Activated CD4-positive, alpha-beta T cell treated with anti-CD3 and anti-CD28 coated beads, Interleukin-2, amount 50 U/mL, for 24 hours (primary cell): ENCODE data around the gene FGF18.
A peak's percentile ranks its signal among the peaks of the same experiment; 100 is the strongest.

Experiments
- DNase-seq, 2 donors: peaks; one replicate each; pipeline ENCODE4 v3.0.0-alpha.2; 2020; ENCODE audit warnings: low read depth in 1 of 2, low spot score in 1 of 2

Gene FGF18

DNA sequence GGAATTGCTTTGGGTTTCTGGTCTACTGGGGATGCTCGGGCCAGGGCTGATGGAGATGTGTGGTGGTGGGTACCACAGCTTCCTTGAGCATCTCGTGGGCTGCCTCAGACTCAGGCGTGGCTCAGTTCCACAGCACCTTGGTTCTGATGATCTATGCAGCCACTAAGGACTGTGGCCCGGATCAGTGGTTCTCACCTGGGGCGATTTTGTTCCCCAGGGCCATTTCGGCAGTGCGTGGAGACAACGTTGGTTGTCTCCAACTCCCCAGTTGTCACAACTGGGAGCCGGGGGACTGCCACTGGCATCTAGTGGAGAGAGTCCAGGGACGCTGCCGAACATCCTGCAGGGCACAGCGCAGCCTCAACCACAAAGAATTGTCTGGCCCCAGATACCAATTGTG, 47.7 kb downstream of the FGF18 start:
- DNase-seq: no peak

DNA sequence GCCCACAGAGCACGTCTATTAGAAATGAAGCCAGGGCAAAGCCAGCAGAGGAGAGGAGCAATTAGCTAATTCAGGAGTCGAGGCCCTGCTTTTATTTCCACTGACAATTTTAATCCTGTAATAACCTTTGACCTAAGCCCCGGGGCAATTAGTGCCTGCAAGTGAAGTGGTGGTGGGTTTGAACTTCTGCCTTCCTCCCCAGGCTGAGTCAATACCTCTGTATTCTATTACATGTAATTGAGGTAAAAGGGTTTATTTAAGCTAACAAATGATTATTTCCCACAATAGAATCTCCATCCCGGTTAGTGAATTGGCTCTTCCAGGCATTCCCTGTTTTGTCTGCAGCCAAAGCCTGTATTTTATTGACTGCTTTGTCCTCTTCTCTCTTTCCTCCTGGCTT, 49.9 kb downstream of the FGF18 start:
- no peak for DNase-seq

DNA sequence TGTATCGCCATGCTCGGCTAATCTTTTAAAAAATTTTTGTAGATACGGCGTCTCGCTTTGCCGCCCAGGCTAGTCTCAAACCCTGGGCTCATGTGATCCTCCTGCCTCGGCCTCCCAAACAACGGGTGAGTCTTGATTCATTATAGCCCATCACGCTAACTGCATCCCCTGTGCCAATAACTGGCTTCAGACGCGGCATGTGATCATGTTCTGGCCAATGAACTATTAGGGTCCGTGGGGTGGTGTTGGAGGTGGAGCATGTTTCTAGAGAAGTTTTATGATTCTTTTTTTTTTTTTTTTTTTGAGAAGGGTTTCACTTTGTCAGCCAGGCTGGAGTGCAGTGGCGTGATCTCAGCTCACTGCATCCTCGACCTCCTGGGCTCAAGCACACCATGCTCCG, 51.0 kb downstream of the FGF18 start:
- no peak for DNase-seq

DNA sequence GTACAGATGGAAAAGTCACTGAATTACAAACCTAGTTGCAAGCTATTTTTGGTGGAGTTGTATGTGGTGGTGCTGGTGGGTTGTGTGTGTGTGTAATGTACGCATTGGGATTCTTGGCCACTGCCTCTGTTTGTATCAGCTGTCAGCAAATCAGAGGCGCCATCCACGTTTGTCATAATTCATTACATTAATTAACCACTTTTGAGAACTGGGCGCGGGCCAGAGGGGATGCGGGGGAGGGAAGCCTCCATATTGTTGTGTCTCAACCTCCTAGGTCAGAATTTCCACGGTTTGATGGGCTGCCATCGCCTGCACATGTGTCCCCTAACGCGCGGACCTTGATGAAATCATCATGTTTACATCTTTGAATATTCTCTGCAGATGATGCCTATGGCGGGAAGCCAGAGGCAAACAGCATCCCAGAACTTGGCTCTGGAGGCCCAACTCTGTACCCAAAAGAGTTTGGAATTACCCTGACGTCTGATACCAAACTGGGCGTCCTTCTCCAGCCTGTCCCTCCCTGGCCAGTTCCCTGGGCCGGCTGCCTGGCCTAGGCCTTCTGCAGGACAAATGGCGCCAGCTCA, 54.9 kb downstream of the FGF18 start:
- no peak for DNase-seq

DNA sequence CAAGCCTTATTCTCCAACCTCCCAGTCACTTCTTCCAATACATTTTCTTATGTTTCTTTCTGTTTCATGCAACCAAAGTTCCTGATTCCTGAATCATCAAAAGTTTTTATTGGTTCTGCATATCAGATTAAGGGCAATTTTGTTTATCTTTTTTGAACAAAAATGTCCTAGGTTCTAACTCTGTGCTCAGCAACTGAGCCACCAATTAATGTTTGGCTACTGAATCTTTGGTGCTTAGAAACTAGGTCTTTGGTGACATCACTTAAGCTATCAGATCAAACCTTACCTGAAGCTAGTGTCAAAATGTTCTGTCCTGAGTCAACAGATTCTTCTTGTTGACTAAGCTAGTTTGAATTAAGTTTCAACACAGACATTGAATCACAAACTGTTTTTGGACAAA, 56.1 kb downstream of the FGF18 start:
- DNase-seq: no peak

DNA sequence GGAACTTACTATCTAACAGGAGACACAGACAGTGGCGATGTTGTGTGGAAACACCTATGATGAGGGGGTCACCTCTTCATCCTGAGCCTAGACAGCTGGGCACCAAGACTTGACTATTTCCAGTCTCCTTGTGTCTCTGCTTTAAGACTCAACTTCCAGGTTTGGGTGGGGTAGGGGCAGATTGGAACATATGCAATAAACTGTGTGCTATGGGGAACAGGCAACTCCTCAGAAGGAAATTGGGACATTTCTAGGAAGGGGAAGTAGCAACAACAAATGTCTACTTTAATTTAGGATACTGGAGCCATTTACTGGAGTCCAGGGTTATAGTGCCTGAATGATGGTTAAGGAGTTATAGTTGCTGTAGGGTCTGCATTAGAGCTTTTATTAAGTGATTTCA, 57.3 kb downstream of the FGF18 start:
- no peak for DNase-seq

DNA sequence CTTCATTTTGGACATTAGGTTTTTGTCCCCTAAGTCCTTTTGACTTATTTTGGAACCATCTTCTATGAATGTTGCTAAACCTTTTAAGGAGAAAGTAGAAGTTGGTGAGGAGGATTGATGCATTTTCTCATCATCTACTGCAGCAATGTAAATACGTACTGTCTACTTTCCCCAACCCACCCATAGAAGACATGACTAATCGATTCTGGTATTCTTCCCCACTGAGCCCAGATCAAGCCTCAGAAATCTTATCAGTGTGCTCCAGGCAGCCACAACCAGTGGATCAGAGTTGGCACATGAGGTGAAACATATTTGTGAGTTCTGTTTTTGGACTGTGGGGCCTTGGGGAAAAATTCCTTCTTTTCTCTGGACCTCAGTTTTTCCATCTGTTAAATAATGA, 57.7 kb downstream of the FGF18 start:
- DNase-seq: no peak

DNA sequence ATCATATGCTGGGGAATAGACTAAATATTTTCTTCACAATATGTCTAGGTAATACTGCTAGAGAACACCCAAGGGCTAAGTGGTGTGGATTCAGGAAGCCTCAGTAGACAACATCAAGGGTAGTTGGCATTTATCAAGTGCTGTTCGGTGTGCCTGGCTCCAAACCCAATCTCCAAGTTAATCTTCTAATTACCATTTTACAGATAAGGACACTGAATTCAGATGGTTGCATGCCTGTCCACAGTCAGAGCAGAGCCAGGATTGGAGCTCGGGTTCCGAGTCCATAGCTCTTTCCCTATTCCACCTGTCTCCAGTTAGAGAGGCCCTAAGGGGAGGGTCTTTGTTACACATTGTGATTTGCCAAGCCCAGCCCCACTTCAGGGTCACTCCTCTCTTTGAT, 58.2 kb downstream of the FGF18 start:
- DNase-seq: no peak

DNA sequence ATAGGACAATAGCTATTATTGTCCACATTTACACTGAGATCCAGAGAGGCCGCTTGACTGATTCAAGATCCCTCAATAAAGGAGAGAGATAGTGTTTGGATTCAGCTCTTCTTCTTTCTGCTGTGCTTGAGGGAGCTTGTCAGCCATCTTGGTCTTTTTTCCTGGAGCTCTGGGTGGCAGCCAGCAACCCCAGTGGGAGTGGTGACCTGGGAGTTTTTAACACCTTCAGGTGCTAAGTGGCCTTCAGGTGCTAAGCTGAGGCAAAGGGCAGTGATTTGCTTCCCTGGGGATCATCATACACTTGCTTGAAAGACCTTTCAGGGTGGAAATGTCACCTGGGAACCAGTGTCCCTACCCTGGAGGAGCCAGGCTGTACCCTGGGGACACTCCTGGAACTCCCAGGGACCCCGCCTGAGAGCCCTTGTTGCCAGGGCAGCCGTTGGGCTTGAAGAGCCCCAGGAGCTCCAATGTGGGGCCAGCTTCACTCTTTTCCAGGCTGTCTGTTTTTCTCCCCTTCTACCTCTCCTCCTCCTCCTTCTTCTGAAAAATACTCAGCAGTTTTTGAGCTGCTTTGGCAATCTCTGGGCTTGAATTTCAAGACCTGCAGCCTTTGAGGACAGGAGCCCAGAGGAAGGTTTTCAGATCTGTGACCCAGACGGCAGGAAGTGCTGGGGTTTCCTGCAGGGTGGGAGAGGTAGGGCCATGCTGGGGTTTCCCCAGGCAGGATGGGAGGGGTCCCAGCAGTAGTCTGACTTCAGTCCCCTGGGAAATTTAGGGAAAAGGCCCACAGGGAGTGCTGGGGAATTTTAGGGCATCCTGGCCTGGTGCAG, 59.7 kb downstream of the FGF18 start:
- DNase-seq: no peak

DNA sequence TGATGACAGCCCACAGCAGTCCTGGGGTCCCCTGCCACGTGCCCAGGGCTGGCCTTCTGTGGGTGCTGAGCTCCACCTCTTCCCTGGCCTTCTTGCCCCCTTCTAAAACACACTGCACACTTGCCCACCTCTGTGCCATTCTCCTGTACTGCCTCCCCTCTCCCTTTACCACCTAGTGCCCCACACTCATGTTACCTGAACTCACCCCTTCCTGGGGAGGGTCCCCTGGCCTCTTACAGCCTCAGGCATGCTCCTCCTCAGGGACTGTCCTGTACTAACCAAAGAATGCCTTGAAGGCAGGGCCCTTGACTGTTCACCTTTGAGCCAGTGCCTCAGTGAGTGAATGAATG, 60.3 kb downstream of the FGF18 start:
- no peak for DNase-seq

DNA sequence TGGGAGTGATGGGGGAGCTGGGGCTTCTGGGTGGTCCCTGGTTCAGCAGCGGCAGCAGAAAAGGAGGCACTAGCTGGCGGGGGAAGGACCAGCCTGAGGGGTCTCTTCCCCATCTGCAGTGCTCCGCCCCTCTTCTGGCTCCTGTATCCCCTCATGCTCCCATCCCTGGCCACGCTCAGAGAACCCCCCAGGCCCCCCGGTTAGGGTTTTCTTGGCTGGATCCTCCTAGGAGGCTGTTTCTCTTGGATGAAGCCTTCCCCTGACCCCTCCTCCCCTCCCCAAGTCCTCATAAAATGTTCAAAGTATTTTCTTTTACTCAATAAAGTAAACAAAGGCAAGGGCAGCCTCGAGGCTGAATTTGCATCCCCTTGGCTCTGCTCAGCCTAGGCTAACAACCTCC, 60.8 kb downstream of the FGF18 start:
- no peak for DNase-seq

DNA sequence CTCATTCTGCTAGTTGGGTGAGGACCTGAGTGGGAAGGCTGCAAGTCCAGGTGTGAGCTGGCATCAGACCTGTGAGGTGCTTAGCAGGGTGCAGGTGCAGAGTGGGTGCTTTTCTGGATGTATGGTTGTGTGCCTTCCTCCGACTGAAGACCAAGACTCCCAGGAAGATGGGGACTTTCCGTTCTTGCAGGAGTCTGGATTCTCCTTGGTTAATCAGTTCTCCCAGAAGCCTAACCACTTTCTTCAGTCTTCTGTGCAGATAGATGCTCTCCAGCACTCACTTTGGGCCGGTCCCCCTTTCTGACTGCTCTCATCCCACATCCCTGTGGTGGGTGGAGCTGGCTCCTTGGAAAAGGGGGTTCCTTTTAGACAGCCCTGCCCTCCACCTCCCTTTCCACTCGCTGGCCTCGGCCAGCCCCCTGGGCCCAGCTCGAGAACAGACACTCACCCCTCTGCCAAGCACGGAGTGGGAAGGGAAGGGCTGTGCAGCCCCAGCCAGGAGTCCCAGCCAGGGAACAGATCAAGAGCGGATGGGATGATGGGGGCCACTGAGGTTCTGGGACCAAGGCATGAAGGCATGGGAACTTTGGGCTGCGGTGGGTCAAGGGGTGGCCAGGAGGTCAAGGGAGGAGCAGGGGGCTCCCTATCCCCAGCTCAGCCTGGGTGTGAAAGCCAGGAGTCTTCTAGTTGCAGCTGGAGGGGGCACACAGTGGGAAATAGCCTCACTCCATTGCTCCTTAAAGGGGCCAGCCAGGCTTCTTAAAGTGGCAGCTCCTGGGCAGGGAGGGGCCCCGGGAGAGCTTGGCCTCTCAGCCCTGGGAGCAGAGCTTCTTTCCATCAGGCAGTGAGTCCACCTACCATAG, 62.4 kb downstream of the FGF18 start:
- DNase-seq: no peak

DNA sequence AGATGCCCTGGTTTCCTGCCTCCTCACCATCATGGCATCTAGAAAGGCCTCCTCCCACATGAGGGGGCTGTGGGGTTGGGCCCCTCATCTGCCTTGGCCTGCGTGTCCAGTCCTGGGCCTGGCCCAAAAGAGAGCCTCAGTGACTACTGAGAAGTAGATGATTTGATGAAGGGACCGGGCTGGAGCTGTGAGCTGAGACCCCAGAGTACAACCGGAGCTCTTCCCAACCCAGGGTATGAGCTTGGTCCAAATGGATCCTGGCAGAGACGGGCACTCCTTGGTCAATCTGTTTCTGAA, 62.9 kb downstream of the FGF18 start:
- no peak for DNase-seq

DNA sequence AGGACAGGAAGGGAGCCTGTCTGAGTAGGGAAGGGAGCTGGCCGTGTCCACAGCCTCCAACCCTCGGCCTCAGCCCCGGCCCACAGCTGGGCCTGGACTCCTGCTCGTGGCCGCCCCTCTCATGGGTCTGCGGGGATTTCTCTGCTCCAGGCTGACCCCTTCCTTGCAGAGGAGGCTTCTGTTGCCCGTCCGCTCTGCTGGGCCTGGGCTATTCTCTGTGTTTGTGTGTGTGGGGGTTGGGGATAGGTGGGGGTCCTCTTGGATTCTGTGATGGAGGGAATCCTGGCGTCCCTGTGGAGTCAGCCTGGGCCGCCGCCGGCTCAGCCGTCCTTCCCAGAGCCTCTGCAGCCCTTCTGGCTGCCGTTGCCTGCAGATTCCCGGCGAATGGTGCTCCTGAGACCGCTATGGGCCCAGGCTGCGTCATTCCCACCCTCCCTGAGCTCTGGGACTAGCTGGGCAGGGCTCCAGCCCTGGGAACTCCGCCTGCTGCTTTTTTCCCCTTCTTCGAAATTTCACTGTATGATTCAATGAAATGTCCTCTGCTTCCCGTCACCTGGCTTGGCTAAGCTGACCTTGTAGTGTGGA, 64.2 kb downstream of the FGF18 start:
- DNase-seq: no peak

DNA sequence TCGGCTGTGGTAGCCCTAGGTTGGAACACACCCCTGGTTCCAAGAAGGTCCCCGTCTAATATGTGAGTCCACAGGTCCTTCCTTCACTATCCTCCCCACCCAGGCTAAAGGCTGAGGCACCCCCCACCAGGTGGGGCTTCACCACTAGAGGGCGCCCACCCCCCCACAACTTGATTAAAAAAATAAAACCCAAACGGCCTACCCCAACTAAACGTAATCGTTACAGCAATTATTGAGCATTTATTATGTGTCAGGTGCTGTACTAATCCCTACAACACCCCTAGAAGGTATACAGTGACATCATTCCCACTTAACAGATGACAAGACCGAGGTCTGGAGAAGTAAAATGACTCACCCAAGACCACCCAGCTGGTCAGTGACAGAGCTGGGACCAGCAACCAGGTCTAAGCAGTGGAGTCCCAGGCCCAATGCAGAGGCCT, 65.0 kb downstream of the FGF18 start:
- peak; percentile 30 to 58 for DNase-seq

DNA sequence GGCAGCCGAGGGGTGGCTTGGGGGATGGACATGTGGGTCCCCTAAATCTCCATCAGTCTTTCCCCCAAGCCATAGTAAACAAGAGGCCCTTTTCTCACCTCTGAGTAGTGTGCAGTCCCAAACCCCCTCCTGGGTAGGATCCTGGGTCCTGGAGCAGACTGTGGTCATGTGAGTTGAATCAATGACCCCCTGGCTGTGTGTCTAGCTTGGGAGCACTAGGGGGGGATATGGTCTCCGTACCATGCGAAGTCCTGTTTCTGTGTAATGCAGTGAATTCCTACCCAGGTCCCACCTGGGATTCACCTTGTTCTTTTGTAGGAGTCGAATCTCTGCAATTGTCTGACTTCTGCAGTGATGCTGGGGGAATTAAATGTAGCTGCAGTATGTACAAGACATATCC, 66.2 kb downstream of the FGF18 start:
- DNase-seq: no peak

DNA sequence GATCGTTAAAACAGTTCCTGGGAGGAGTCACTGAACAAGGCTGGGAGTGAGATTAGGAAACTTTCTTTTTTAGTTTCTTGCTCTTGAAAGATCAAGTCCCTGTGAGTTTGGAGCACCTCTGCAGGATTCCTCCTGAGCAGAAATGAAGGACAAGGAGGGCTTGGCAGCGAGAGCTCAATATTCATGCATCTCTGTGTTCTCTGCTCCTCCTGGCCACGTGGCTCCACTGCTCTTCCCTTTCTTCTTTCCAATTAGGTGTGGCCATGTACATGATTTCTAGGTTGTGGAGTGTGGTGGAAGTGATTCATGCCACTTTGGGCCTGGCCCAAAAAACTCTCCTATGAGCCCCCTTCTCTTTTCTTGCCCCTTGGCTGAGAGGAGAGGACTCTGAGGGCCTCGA, 67.2 kb downstream of the FGF18 start:
- DNase-seq: no peak

DNA sequence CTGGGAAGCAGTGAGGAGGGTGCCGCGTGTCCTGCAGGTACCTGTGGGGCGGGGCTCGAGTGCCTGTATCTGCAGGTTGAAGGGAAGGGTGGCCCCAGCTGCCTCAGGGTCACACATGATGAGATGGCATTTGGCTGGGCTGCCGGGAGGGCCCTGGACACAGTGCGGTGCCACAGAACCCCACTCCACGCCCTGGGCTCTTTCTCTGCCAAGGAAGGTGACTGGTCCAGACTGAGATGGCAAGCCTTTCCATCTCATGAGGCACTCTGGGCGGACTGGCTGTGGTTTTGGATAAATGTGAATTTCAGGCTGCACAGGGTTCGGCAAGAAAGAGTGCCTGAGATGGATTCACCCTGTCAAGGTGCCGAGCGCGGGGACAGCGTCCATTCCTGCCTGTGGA, 69.4 kb downstream of the FGF18 start:
- DNase-seq: no peak

DNA sequence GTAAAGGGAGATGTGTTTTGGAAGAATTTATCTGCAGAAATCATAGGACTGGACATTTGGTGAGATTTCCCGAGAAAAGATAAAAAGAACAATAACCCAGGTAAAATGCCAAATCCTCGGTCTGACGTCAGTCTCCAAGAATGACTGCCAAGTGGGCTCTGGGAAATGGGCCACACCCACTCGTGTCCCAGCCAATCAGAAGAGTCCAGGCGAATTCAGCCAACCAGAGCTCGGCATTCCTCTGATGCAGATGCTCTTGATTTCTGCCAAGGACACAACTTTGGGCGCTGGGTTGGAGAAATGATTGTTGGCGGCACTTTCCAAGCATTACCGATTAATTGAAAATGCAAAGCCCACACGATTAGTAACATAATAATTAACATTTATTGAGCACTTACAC, 73.3 kb downstream of the FGF18 start:
- DNase-seq: no peak

DNA sequence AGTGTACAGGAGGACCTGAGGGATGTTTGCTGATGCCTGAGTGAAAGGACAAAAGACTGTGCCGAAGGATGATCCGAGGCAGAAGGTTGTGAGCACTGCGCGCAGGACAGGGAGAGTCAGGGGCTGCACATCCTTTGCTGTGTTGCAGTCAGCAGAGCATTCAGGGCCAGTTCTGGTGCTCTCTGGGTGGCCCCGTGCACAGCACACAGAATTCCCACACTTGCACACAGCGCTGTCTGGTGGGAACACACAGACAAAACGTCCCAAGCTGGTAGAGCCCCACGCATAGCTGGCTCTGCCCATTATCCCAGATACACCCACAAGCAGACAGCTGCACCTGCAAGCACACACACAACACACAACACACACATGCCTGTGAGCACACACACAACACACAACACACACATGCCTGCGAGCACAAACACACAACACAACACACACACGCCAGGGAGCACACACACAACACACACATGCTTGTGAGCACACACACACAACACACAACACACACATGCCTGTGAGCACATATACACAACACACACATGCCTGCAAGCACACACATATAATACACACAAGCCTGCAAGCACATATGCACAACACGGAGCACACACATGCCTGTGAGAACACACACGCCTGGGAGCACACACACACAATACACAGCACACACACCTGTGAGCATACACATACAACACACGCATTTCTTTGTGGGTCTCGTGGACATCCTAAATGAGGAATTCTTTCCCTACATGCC, 74.4 kb downstream of the FGF18 start:
- no peak for DNase-seq

DNA sequence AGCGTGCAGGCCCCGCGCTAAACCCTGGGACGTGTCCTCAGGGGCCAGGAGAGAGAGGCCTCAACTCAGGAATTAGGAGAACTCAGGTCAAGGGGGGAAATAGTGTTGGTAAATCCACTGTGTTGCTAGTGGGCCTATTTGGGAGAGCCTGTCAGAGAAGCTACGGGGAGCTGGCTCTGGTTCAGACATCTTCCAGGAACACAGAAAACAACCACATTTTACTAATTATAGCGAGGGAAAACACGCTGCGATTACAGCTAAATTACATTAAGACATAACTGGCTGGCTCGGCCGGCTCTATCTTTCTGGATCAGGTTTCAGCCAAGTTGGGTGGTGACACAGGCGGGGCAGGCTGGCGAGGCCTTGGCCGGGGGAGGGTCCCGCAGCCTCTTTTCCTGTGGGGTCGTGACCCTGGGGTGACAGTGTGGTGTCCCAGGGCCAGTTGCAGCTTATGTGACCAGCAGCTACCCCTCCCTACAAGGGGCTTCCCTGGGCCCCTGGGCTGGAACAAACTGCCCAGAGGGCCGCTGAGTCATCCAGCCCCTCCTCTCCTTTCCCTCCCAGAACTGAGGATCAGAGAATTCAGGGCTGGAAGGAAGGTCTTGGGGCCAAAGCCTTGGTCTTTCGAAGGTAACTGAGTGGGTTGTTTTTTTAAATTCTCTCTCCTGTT, 75.1 kb downstream of the FGF18 start:
- no peak for DNase-seq
